ENCODE results near the gene NOL8.

DNA sequence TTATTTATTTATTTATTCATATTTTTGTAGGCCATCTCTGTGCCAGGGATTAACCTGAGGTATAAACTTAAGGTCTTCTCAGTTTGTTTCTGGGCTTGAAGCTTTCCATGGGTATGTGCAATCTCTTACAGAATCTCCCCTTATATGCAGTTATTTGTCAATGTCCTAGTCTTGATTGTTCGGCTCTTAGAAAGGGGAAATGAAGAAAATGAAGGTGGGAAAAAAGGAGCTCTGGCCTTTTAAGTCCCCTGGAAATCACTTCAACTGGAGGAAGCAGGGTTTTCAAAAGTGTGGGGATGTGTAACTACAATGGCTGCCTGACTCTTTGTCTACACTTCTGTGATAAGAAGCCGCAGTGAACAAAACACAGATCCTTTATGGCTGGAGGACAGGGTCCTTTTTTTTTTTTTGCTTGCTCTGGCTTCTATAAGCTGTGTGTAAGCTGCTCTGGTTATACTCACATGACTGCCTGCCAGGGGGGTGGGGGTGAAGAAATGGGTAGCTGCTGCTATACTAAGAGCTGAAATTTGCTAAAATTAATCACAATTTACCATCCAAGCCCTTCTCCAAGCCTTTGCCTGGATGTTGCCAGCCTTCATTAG is 34.3 kb upstream of the NOL8 start:
- TF ChIP-seq, protein P1, sequence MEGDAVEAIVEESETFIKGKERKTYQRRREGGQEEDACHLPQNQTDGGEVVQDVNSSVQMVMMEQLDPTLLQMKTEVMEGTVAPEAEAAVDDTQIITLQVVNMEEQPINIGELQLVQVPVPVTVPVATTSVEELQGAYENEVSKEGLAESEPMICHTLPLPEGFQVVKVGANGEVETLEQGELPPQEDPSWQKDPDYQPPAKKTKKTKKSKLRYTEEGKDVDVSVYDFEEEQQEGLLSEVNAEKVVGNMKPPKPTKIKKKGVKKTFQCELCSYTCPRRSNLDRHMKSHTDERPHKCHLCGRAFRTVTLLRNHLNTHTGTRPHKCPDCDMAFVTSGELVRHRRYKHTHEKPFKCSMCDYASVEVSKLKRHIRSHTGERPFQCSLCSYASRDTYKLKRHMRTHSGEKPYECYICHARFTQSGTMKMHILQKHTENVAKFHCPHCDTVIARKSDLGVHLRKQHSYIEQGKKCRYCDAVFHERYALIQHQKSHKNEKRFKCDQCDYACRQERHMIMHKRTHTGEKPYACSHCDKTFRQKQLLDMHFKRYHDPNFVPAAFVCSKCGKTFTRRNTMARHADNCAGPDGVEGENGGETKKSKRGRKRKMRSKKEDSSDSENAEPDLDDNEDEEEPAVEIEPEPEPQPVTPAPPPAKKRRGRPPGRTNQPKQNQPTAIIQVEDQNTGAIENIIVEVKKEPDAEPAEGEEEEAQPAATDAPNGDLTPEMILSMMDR (IDR thresholded peaks at IDR 0.05): no peak
- no peak for TF ChIP-seq EZH2 (IDR thresholded peaks at IDR 0.05; ENCODE audit: borderline replicate concordance, insufficient read depth, low read depth, low read length, poor library complexity, severe bottlenecking)
